Cardiac muscle cell (in vitro differentiated cells and primary cell): Measurements from ENCODE around the gene MARCHF10. TPM values are rescaled to one million over a fixed set of nuclear protein-coding genes. Genes with fewer than 3 reads are reported as not detected.
A peak's percentile ranks its signal among the peaks of the same experiment; 100 is the strongest.

Source experiments
- DNase-seq, 2 donors: peaks; one replicate each; pipeline versions ENCODE4 v3.0.0 to v3.0.0-alpha.2; 2010 to 2017; ENCODE audit warnings: low read depth in 1 of 2, low spot score in 1 of 2
- H3K27ac ChIP-seq: fragments of 200-600 bp; sonication (generic); 2 replicates; pipeline ENCODE4 v1.5.1; 2016
- H3K27me3 ChIP-seq: fragments of 200-600 bp; sonication (generic); 2 replicates; pipeline ENCODE4 v1.6.0; 2016; ENCODE audit warnings: control low read depth
- H3K36me3 ChIP-seq: fragments of 200-600 bp; sonication (generic); 2 replicates; pipeline ENCODE4 v1.5.1; 2016; ENCODE audit warnings: control low read depth
- H3K4me1 ChIP-seq: fragments of 200-600 bp; sonication (generic); 2 replicates; pipeline ENCODE4 v1.8.1; 2017; ENCODE audit warnings: low read depth, mild to moderate bottlenecking, mixed run types
- H3K4me3 ChIP-seq: fragments of 200-600 bp; sonication (generic); 2 replicates; pipeline ENCODE4 v1.5.1; 2016; ENCODE audit warnings: mild to moderate bottlenecking
- H3K9me3 ChIP-seq: fragments of 200-600 bp; sonication (generic); 2 replicates; pipeline ENCODE4 v1.5.1; 2017; ENCODE audit warnings: low read depth, mild to moderate bottlenecking, control low read depth
- CTCF ChIP-seq: IDR thresholded peaks from 2 replicates; pipeline ENCODE4 v1.5.1; 2012; ENCODE audit warnings: low read depth, mild to moderate bottlenecking, low read length
- polyA plus RNA-seq: library from polyadenylated mRNA; unstranded; fragments of >200 nt; fragmentation: Nextera tagmentation; extraction: Ambion mirVana; gene quantifications from 2 replicates; pipeline ENCODE4 v1.2.1, GENCODE V29; 2016
- total RNA-seq: library from RNA; depleted of rRNA; stranded (reverse); fragments of >200 nt; gene quantifications from 2 replicates; pipeline ENCODE4 v1.2.3, GENCODE V29; 2016

Gene MARCHF10
- total and polyA plus RNA-seq, 2 experiments from 2014 or later: 0.77 to 1.1 TPM

GRCh38 chr17:62818526-62818925 lies 10.4 kb upstream of the MARCHF10 start:
- Histone ChIP-seq H3K27me3 (no peaks in the 10 kb centered on the region), H3K27ac (no peak overlapping the region), H3K36me3 (no peaks in the 10 kb centered on the region), H3K9me3 (no peaks in the 10 kb centered on the region), H3K4me1 (peaks cover 18% of the 10 kb centered on the region), H3K4me3 (no peak overlapping the region)
- no peak for TF ChIP-seq CTCF
- no peak for DNase-seq

- H3K4me3 ChIP-seq: no peak overlapping the region
- no peaks in the 10 kb centered on the region for H3K9me3 ChIP-seq
- no peak for DNase-seq
- H3K4me1 ChIP-seq: peaks cover 18% of the 10 kb centered on the region
- no peaks in the 10 kb centered on the region for H3K36me3 ChIP-seq
- no peak for TF ChIP-seq CTCF
- H3K27me3 ChIP-seq: no peaks in the 10 kb centered on the region
- H3K27ac ChIP-seq: no peak overlapping the region
Observed at GRCh38 chr17:62816282-62816839, 8.2 kb upstream of the MARCHF10 start.

GRCh38 chr17:62809656-62810055 lies 1.5 kb upstream of the MARCHF10 start:
- no peak for TF ChIP-seq CTCF
- H3K36me3 ChIP-seq: no peaks in the 10 kb centered on the region
- no peaks in the 10 kb centered on the region for H3K9me3 ChIP-seq
- no peak overlapping the region for H3K4me3 ChIP-seq
- peaks cover 8% of the 10 kb centered on the region for H3K4me1 ChIP-seq
- no peak overlapping the region for H3K27ac ChIP-seq
- no peaks in the 10 kb centered on the region for H3K27me3 ChIP-seq
- peak in 1 of 2 donors; percentile 23 for DNase-seq

- peak overlapping the region; percentile 35 for H3K4me3 ChIP-seq
Observed at GRCh38 chr17:62808576-62808970, 459 bp upstream of the MARCHF10 start.

GRCh38 chr17:62805234-62805633 lies 2.9 kb downstream of the MARCHF10 start:
- Histone ChIP-seq H3K4me1 (peaks cover 14% of the 10 kb centered on the region), H3K27ac (no peak overlapping the region), H3K9me3 (no peaks in the 10 kb centered on the region), H3K36me3 (no peaks in the 10 kb centered on the region), H3K4me3 (no peak overlapping the region), H3K27me3 (no peaks in the 10 kb centered on the region)
- no peak for TF ChIP-seq CTCF
- DNase-seq: no peak

More at GRCh38 chr17:62808576-62808970, 459 bp upstream of the MARCHF10 start:
- TF ChIP-seq CTCF: no peak
- no peaks in the 10 kb centered on the region for H3K36me3 ChIP-seq
- H3K9me3 ChIP-seq: no peaks in the 10 kb centered on the region
- no peak overlapping the region for H3K27ac ChIP-seq
- peaks cover 13% of the 10 kb centered on the region for H3K4me1 ChIP-seq
- no peaks in the 10 kb centered on the region for H3K27me3 ChIP-seq
- DNase-seq: no peak
